Measurements from ENCODE around the gene RELN.

RELN gene

DNA sequence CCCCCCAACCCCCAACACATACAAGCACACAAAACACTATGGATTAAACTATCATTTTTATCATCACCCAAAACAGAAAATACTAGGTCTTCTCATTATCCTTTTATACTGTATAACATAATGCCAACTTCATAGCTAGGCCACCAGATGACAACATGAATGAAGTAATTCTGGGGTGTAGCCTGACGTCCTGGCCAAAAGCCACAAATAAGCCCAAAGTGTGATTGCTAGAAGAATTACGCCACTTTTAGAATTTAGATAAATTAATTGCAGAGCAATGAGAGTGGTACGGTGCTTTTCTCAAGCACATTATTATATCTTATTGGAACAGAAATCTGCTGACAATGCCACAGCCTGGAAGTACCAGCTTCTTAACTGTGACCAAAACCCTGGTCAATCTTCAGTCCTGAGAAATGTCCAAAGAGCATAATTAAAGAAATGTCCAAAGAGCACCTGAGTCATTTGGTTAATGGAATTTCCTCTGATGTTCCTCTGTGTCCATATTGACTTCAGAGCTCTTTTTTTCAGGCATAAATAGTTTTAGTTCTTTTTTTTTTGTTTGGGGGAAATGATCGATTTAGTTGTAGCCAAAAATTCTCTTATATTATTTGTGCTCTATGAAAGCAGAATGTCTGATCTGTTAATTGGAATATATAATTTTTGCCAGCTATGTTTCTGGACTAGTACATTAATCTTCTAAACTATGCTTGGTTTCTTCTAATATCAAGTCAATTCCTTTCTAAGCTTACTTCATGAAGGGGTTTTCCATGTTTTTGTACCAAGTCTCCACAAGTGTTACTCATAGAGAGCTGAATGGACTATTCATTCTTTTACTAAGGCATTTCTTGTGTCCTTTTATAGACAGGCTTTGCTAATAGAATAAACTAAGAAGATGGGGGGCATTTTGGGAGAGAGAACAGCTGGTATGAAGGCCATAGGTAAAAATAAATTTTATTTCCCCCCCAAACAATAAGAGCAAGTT is 310.0 kb downstream of the RELN start:
- peak in 1 of 14 donors; percentile 28 for DNase-seq

DNA sequence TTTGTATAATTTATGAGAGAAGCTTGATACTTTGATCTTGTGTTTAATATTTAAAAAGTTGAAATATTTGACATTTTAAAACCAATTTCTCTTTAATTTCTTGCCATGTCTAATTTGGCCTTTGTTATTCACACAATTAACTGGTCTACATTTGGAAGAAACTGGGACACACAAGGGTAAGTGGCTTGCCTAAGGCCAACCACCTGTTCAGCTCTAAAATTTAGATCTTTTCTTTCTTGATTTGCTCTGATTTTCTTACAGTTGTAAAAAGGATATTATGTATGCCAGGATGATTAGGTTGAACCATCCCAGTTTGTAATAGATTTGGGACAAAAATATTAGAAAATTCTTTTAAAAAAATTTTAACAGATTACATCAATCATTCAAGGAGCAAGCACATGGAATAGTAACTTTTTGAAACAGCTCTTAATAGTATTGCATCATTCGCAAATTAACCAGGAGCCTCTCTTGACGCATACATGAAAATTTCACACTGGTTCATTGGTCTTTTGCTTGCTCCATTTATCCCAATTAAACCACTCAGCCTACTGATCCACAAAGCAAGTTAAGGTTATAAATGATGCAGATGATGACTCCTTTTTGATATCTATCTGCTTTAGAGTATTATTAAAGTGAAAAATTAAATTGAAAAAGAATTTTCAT is 321.0 kb downstream of the RELN start:
- DNase-seq: no peak

DNA sequence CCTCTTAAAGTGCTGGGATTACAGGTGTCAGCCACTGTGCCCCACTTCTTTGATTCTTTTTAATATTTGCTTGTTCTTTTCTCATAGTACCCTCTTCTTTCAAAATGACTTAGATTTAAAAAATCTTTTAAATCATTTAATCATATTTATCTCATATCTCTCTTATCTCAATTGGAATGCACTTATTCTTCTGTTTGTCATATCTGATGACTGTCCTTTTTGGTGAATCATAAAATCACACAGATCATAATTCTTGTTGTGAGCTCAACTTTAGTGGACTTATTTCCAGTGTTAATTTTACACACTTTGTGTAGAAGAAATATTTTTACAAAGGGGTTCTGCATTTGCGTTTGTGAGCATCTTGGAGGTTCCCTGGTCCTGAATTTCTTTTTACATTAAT is 323.1 kb downstream of the RELN start:
- DNase-seq: no peak

DNA sequence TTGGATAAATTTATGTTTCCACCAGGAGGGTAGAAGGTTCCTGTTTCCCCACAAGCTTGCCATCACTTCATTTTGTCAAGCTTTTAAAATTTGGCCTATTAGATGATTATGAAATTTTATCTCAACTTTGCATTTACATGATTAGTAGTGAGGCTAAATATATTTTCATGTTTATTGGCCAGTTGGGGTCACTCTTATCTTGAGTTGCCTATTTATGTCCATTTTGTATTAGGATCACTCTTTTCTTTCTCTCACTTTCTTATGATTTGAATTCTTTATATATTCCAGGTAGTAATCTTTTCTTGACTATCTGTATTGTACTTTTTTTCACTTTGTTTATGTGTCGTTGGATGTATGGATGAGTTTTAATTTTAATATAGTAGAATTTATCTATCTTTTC is 324.9 kb downstream of the RELN start:
- no peak for DNase-seq

DNA sequence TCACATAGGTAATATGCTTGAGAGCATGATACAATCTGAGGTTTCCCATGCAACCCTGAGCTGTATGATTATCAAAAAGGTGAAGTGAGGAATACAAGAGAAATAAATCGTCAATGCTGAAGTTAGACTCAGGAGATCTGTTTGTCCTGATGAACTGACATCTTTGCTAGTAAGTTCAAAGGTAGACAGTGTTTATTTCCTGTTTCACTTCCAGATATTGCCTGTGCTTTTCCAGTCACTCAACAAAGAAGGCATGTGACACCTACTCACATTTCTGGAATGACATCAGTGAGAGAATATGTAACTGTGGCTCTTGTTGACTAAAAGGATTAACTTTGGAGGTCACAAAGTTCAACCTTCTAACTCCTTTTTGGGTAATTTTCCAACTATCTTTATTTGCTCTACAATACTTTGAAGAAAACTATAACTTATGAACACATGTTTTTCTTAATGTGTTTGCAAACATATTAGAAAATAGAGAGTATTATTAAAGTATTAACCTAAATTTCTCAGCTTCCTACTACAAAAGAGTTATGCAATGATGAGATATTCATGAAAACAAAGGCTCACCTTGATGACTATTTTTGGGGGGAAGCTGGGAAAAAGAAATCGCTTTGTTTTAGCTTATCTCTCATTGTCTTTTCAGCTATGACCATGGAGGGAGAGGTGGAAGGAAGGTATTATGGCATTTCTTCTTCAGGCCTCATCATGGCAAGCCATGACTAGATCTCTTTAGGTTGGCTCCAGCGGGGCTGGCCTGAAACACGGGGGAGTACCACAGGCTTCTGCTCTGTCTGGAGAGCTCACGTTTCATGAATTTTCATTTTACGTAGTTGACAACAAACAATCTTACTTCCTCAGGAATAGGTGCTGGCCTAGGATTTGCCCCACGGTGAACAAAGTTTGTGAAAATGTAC is 328.7 kb downstream of the RELN start:
- DNase-seq: no peak

DNA sequence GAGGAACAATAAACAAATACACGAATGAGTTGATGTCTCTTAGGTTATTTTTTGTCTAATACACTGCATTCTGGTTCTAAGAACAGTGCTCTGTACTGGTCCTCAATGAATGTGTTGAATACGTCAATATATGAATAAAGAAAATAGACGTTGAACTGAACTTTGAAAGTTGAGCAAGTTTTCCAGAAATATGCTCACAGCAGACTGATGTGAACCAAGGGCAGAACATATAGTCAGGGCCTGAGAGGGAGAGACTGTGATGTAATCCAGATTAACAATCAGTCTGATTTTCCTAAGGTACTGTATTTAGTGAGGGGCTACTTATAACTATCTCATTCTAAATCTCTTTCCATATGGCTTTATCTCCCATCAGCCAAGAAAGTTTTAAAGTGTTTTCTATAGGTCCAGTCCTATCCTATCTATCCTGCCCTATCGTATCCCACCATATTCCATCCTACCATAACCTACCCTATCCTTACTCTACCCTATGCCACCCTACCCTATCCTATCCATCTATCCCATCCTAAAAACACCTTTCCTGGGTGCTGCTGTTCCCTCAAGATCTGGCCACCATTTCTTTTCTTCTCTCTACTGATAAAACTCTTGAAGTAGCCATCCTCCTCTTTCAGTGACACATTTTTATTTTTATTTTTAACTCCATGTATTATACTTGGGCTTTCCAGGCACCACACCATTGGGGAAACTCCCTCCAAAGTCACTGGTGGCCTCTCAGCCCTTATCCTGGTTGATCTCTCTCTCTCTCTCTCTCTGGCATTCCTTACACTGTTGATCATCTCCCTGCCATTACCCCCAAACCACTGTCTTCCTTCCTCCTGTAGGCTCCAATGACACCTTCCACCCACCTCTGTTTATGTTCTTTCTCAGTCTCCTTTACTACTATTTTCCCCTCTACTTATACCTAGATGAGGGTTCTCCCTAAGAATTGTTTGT is 331.1 kb downstream of the RELN start:
- DNase-seq: no peak

DNA sequence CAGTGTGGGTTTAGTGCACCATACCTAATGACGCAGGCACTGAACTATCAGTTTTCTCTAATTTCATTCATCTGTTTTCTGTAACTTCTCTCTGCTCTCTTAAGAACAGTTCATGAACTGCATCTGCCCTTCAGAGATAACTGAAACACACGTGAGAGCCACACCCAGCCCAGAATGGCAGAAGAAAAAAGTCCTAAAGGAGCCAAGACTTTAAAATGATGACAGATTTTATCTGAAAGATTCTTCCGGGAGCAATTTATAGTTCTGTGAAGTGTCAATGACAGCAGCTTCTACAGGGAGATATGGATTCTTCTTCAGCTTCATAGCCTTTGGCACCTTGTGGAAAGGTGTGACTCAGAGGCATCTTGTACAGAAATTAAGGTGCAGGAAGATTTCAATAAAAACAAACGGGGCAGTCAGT is 332.0 kb downstream of the RELN start:
- DNase-seq: no peak

DNA sequence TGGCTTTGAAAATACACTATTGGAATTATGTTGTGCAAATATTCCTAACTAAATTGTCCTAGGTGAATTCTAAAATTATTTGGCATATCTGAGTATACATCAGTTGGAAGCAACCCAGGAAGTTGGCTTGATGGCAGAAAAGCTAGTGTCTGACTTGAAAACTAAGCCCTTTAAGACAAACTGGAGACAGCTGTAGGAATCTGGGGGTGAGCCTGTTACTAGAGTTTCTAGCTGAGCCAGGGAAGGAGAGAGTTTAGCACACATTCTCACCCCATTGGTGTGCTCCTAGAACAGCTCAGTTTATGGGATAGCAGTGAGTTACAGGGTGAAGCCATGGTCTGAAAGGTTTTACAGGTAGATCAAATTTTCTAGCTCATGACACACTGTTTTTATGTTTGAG is 333.2 kb downstream of the RELN start:
- DNase-seq: no peak

DNA sequence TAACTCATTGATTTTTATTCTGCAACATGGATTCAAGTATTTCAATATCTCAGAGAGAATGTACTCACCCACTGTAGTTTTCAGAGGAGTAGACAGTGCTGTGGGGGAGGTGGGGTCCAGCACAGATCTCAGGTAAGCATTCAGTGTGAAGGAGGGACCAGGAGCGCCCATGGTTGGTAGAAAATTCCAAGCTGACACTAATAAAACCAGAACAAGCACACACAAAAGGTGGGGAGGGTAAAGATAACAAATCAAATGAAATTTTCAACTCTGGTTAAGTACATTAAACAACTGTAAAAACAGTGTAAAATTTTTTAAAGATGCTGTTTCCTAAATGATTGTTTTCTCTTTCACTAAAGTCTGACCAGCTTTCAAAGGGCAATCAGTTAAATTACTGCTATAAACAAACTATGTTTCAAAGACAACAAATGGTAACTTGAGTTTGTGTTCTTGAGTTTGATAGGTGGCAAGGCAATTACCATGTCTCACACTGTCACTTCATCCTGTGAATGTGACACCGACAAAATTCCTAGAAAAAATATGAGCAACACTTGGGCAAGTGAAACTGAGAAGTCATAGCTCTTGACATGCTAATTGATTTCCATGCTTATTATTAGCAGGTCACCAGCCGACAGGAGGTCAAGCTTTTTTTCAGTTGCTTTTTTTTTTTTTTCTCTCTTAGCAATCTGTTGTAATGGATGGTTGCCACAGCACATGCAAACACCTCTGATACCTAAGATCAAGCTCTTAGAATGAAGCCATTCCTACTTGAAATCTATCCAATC is 337.7 kb downstream of the RELN start:
- peak in 1 of 14 donors; percentile 78 for DNase-seq

DNA sequence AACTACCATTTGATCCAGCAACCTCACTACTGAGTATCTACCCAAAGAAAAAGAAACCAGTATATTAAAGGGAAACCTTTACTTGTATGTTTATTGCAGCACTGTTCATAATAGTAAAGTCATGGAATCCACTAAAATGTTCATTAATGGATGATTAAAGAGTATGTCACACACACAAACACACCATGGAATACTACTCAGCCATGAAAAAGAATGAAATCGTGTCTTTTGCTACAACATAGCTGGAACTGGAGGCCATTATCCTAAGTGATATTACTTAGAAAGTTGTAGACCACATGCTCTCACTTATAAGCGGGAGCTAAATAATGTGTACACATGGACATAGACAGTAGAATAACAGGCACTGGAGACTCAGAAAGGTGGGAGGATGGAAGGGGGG is 340.4 kb downstream of the RELN start:
- no peak for DNase-seq

DNA sequence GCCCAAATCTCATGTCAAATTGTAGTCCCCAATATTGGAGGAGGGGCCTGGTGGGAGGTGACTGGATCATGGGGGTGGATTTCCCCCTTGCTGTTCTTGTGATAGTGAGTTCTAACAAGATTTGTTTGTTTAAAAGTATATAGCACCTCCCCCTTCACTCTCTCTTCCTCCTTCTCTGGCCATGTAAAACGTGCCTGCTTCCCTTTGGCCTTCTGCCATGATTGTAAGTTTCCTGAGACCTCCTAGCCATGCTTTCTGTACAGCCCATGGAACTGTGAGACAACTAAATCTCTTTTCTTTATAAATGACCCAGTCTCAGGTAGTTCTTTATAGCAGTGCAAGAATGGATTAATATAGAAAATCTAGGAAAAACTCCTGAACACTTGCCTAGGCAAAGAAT is 341.3 kb downstream of the RELN start:
- DNase-seq: no peak

DNA sequence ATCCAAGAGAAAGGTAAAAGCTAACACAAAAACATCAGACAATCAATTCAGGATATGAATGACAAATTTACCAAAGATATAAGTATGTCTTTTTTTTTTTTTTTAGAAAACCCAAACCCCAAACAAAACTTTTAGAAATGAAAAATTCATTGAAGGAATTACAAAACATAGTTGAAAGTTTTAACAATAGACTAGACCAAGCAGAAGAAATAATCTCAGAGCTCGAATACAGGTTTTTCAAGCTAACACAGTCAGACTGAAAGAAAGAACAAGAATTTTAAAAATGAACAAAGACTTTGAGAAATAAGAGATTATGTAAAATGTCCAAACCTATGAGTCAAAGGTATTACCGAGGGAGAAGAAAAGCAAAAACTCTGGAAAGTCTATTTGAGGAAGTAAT is 345.1 kb downstream of the RELN start:
- DNase-seq: no peak

DNA sequence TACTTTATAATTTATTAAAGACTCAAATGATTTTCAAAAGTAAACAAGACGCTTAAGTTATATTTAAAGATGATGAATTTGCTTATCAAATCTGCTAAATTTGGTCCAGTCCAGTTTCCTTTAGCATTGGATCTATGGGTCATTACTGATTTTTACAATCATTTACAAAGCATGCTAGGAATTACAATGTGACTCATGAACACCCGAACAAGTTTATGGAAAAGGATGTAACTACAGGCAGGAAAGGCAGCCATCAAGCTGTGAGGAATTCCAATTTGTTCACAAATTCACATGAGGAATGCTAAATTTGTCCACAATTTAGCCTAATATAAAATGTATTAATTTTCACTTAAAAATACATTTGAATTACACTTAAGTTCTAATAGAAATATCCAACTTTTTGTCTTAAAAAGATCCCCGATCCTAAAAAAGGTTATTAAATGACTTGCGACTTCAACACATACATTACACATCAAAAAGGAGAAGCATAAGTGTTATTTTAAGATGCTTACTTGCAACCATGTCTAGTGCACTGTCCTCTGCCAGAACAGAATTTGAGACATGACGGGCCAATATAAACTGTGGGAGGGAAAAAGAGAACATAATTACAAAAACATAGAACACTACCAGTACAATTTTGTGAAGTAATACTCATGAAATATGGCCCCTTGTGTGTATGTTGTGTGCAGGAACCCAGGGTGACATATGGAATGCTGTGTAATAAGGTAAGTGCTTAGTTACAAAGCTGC is 349.3 kb downstream of the RELN start:
- DNase-seq: no peak

DNA sequence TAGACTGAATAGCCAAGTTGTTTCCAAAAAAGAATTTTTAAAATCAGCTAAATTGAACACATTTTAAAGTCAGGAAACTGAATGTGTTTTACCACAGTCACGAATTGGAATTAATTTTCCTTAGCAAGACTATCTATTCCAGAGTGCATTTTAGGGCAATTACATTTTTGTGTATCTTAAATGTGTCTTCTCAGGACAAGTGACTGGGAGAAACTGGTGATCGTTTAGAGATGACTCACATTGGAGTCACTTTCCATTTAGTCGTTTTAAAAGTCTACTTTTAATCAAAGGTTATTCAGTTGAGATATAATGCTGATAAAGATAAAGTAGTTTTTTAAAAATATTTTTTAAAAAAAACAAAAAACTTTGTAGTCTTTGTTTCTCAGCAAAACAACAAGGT is 351.7 kb downstream of the RELN start:
- DNase-seq: no peak

DNA sequence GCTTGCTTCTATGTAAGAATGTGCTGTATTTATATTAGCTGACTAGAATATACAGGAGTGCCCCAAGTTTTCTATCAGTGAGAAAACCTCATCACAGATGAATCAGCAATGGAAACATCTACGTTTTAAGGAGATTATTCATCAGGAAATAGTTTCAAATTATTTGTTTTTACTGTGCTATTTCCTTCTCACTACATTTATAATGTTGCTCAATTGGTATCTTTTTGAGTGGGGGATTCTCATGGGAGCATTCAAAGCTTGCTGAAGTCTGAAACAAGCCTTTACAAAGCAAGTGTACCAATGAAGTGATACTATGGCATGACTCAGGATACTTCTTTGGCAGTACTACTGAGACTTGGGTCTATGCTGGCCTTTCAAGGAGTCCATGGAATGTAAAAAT is 352.4 kb downstream of the RELN start:
- no peak for DNase-seq

DNA sequence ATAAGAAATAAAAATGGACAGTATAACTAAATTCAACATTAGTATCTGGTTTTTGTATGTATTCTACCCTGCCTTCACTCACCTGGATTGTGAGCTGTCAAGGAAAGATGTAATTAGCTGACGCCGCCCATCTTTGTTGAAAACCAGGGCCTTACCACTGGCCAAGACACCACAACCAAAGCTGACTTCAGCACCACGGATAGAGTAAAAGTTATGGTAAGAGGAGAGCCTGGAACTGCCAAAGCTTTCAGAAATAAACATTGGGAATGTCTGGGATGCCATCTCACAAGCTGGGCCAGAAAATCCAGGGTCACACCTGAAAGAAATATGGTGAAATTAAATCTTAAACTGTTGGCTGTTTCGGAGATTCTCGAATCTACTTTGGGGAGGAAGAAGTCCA is 353.3 kb downstream of the RELN start:
- no peak for DNase-seq

DNA sequence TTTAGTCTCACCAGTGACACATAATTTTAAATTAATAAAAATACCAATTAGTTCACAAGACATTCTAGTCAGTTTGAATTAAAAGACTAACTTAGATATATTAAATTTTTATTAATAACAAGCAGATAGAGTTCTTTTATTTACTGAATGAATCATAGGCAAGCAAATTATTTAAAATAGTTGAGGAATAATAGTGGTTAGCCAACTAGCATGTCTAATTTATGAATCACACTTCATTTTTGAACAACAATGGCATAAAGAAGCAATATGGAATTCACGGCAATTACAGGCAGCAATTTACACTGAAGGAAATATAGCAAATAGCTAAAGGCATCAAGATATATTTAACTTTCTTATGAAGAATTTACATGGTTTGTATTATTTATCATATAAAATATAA is 356.5 kb downstream of the RELN start:
- DNase-seq: no peak

DNA sequence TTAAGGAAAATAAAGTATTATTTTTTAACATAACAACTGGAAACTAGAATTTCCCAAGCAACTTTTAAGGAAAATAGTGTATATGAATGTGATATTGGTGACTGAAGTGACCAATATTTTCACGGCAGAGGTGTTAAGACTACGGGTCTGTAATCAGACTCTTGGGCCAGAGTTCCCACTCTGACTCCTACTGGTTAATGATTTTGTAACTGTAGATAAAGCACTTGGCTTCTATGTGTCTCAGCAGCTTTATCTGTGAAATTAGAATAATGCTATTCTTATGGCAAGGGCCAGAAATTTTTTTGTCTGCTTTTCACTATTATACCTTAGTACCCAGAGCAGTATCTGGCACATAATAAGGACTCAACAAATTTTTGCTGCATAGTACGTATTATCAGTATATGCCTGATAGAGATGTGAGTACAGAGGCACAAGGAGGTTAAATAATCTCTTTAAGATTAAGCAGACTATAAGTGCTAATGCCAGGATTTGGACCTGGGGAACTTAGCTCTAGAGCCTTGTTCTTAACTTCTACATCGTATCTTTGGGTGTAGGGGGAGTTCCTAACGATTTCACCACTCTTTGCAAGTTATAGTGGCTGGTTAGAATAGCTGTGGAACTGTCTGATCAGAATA is 357.3 kb downstream of the RELN start:
- no peak for DNase-seq

DNA sequence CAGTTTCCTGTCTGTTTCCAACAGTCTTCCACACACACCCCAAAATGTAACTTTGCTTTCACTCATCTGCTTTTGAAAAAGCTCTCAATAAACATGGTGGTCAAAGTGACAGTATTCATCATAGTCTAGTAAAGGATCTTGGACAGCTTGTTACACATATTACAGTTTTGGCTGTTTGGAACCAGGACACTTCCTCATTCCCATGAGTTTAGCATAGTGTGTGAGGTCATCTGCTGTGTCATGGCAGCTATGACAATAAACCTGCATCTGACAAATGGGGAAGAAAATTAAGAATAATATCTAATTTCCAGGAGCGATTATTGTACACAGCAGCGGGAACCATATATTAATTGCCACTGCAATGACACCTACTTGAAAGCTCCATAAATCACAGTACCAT is 359.1 kb downstream of the RELN start:
- no peak for DNase-seq

DNA sequence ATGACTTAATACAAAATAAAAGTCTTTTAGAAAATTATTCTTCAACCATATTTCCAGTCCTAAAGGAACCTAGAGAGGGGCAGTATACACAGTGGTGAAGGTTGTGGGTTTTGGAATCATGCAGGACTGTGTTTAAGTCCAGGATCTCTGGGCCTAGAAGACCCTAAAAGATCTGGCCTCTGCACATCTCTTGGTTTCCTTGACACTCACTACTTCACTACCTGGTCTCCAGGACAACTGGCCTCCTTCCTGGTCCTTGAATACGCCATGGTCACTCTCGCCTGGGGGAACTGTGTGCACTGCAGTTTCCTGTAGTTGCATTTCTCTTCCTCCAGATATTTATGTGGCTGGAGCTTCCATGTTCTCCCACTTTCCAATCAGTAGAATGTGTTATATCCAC is 360.7 kb downstream of the RELN start:
- DNase-seq: no peak
